ENCODE measurements around the gene RAD51AP1.

RAD51AP1 gene

DNA sequence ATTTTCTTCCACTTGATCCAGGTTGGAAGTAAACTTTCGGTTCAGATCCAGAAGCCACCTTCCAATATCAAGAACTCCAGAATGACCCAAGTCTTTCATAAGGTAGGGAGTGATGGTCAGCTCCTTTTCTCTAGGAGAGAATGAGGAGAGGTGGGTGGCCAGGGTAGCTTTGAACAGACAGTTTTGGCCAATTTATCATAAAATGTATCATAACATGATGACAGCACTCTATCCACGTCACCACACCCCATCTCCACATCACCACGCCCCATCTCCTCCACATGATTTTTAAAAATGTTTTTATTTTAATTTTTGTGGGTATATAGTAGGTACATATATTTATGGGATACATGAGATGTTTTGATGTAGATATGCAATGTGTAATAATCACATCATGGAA, 50.2 kb downstream of the RAD51AP1 start:
- DNase-seq (ENCODE audit: insufficient read length, low spot score) = no peak
- FAIRE-seq = no peak

DNA sequence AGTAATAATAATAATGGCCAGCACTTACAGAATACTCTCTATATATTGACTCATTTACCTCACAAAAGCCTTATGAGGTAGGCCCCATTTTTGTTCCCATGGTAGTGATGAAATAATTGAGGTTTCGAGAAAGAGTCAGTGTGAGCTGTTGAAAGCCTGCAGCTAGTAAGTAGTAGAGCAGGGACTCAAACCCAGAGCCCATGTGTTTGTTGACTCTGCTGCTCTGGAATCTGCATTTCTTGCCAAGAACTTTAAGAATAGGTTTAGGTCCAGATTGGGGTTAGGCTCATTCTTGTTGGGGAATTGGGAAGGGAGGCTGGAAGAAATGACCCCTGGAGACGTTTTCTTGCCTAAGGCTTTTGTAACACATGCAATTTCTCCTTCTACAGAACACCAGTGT, 51.3 kb downstream of the RAD51AP1 start:
- FAIRE-seq = no peak
- no peak for DNase-seq (ENCODE audit: insufficient read length, low spot score)

DNA sequence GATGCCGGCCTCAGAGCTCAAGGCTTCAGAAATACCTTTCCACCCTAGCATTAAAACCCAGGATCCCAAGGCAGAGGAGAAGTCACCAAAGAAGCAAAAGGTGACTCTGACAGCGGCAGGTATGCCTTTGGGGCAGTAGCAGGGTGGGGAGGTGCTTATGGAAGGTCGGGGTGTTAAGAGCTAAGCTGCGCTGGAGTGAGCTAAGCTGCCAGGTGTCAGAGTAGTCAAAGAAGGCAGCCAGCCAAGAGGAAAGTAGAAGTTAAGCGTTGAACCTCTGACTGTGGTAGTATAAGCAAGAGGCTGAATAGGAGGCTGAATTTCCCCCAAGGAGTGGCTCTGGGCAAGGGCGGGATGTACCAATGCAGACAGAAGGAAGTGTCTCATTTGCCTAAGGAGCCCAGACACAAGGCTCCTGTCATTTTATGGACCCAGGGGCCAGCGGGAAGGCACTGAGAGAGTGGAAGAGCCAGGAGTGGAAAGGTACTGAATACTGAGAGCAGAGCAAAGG, 52.5 kb downstream of the RAD51AP1 start:
- DNase-seq (ENCODE audit: insufficient read length, low spot score) = no peak
- no peak for FAIRE-seq

DNA sequence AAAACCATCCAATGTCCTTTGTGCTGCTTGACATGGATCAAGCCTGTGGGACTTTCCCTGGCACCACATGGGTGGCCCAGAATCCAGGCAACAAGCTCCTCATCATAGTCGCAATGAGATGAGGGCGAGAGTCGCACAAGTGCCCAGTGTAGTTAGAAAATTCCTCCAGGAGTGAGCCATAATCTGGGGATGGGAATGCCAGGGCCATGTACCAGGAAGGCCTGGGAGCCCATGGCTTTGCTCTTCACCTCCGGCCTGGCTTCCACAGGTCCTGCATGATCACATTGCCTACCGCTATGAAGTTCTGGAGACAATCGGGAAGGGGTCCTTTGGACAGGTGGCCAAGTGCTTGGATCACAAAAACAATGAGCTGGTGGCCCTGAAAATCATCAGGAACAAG, 57.2 kb downstream of the RAD51AP1 start:
- no peak for DNase-seq (ENCODE audit: insufficient read length, low spot score)
- FAIRE-seq = no peak

DNA sequence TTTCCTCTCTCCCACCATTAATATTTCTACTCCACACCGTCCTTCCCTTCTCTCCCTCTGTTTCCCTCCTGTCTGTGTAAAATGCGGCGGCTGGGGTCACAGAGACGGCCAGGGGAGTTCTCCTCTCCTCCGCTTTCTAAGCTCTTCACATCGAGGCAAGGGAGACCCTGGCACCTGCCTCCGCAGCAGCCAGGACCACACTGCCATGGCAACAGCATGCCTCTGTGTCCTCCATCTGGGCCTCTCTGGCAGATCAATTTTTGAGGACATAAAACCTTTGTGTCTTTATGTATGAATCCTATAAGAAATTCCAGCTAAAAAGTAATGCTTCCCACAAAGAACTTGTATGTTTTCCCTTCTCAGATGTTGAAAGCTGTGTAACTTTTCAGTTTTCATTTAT, 64.7 kb downstream of the RAD51AP1 start:
- DNase-seq (ENCODE audit: insufficient read length, low spot score) = no peak
- no peak for FAIRE-seq

GRCh38 chr12:4603946-4604345, 65.3 kb downstream of the RAD51AP1 start:
- DNase-seq (ENCODE audit: insufficient read length, low spot score) (no peak), FAIRE-seq (no peak)

GRCh38 chr12:4604684-4605193, 66.0 kb downstream of the RAD51AP1 start:
- DNase-seq (ENCODE audit: insufficient read length, low spot score) (peak; percentile 94), FAIRE-seq (peak; percentile 97)

- FAIRE-seq (no peak), DNase-seq (ENCODE audit: insufficient read length, low spot score) (no peak)
Observed at GRCh38 chr12:4607056-4607455, 68.4 kb downstream of the RAD51AP1 start.

GRCh38 chr12:4609071-4609470, 70.4 kb downstream of the RAD51AP1 start:
- no peak for FAIRE-seq
- DNase-seq (ENCODE audit: insufficient read length, low spot score) = no peak

Data from HTR-8/SVneo (cell line).